ENCODE data around the gene OVOL3.

Gene OVOL3

GRCh38 chr19:36093146-36093662, 17.7 kb upstream of the OVOL3 start:
- H2BK15ac ChIP-seq (ENCODE audit: low read depth, poor library complexity, severe bottlenecking) = no peak overlapping the region
- H3K36me3 ChIP-seq (ENCODE audit: control insufficient read depth in 1 of 2, insufficient read depth in 2 of 2, low read depth in 1 of 2, low read length in 2 of 2) = peaks cover 0 to 36% of the 10 kb centered on the region in 2 experiments
- no peak overlapping the region for H3K4me3 ChIP-seq (ENCODE audit: insufficient read depth in 1 of 2, low read depth in 1 of 2, low read length in 2 of 2)
- H3K27ac ChIP-seq (ENCODE audit: low read length, poor library complexity, severe bottlenecking) = no peak overlapping the region
- H3K4me1 ChIP-seq (ENCODE audit: control insufficient read depth, insufficient read depth, low read depth, low read length) = no peaks in the 10 kb centered on the region
- H4K8ac ChIP-seq (ENCODE audit: low read length) = no peak overlapping the region
- H4K91ac ChIP-seq (ENCODE audit: low read length) = no peak overlapping the region
- H2AK5ac ChIP-seq (ENCODE audit: low read length, severe bottlenecking) = no peak overlapping the region
- H3K23ac ChIP-seq (ENCODE audit: low read length in 2 of 2) = no peak overlapping the region
- no peak overlapping the region for H3K4me2 ChIP-seq (ENCODE audit: low read length, poor library complexity, severe bottlenecking)
- no peaks in the 10 kb centered on the region for H3K79me1 ChIP-seq (replicated peaks; ENCODE audit: low read length, poor library complexity, severe bottlenecking)
- no peak overlapping the region for H2BK120ac ChIP-seq (ENCODE audit: low read depth, low read length)
- DNase-seq = no peak
- H3K14ac ChIP-seq (ENCODE audit: low read length in 2 of 2) = no peak overlapping the region
- no peak overlapping the region for H2AFZ ChIP-seq (ENCODE audit: low read depth, low read length)
- H3K4ac ChIP-seq (ENCODE audit: low read depth in 1 of 2, low read length in 2 of 2) = no peak overlapping the region
- H3K9ac ChIP-seq (ENCODE audit: low read length) = no peak overlapping the region
- 98% methylated on average over 3 of the region's 5 CpGs for WGBS
- H3K9me3 ChIP-seq (ENCODE audit: control insufficient read depth, low read length) = no peaks in the 10 kb centered on the region
- H3K27me3 ChIP-seq (ENCODE audit: control insufficient read depth in 1 of 2, insufficient read depth in 1 of 2, low read length in 2 of 2) = no peaks in the 10 kb centered on the region
- H3K18ac ChIP-seq (ENCODE audit: low read depth in 1 of 2, low read length in 2 of 2) = no peak overlapping the region
- H2BK5ac ChIP-seq (ENCODE audit: low read depth, low read length, poor library complexity, severe bottlenecking) = no peak overlapping the region
- H2BK12ac ChIP-seq (ENCODE audit: low read length in 2 of 2) = no peak overlapping the region

GRCh38 chr19:36093687-36094086, 17.3 kb upstream of the OVOL3 start:
- Histone ChIP-seq H3K27ac (ENCODE audit: low read length, poor library complexity, severe bottlenecking) (no peak overlapping the region), H4K8ac (ENCODE audit: low read length) (no peak overlapping the region), H3K4me1 (ENCODE audit: control insufficient read depth, insufficient read depth, low read depth, low read length) (no peaks in the 10 kb centered on the region), H3K14ac (ENCODE audit: low read length in 2 of 2) (no peak overlapping the region), H2BK12ac (ENCODE audit: low read length in 2 of 2) (no peak overlapping the region), H3K9me3 (ENCODE audit: control insufficient read depth, low read length) (no peaks in the 10 kb centered on the region), H3K4me2 (ENCODE audit: low read length, poor library complexity, severe bottlenecking) (no peak overlapping the region), H3K36me3 (ENCODE audit: control insufficient read depth in 1 of 2, insufficient read depth in 2 of 2, low read depth in 1 of 2, low read length in 2 of 2) (peaks cover 0 to 31% of the 10 kb centered on the region in 2 experiments), H2AFZ (ENCODE audit: low read depth, low read length) (no peak overlapping the region), H3K18ac (ENCODE audit: low read depth in 1 of 2, low read length in 2 of 2) (no peak overlapping the region), H3K4ac (ENCODE audit: low read depth in 1 of 2, low read length in 2 of 2) (no peak overlapping the region), H2AK5ac (ENCODE audit: low read length, severe bottlenecking) (no peak overlapping the region), H2BK5ac (ENCODE audit: low read depth, low read length, poor library complexity, severe bottlenecking) (no peak overlapping the region), H3K27me3 (ENCODE audit: control insufficient read depth in 1 of 2, insufficient read depth in 1 of 2, low read length in 2 of 2) (no peaks in the 10 kb centered on the region), H3K23ac (ENCODE audit: low read length in 2 of 2) (no peak overlapping the region), H3K9ac (ENCODE audit: low read length) (no peak overlapping the region), H3K4me3 (ENCODE audit: insufficient read depth in 1 of 2, low read depth in 1 of 2, low read length in 2 of 2) (no peak overlapping the region), H2BK15ac (ENCODE audit: low read depth, poor library complexity, severe bottlenecking) (no peak overlapping the region), H4K91ac (ENCODE audit: low read length) (no peak overlapping the region), H3K79me1 (replicated peaks; ENCODE audit: low read length, poor library complexity, severe bottlenecking) (no peaks in the 10 kb centered on the region), H2BK120ac (ENCODE audit: low read depth, low read length) (no peak overlapping the region)
- no peak for DNase-seq
- 84% methylated on average over 5 of the region's 6 CpGs for WGBS

GRCh38 chr19:36097036-36097435, 13.9 kb upstream of the OVOL3 start:
- Histone ChIP-seq H3K27me3 (ENCODE audit: control insufficient read depth in 1 of 2, insufficient read depth in 1 of 2, low read length in 2 of 2) (no peaks in the 10 kb centered on the region), H2AK5ac (ENCODE audit: low read length, severe bottlenecking) (no peak overlapping the region), H3K4ac (ENCODE audit: low read depth in 1 of 2, low read length in 2 of 2) (no peak overlapping the region), H2BK12ac (ENCODE audit: low read length in 2 of 2) (no peak overlapping the region), H4K8ac (ENCODE audit: low read length) (no peak overlapping the region), H3K4me1 (ENCODE audit: control insufficient read depth, insufficient read depth, low read depth, low read length) (peaks cover 2% of the 10 kb centered on the region), H3K27ac (ENCODE audit: low read length, poor library complexity, severe bottlenecking) (no peak overlapping the region), H3K18ac (ENCODE audit: low read depth in 1 of 2, low read length in 2 of 2) (no peak overlapping the region), H3K9me3 (ENCODE audit: control insufficient read depth, low read length) (no peaks in the 10 kb centered on the region), H3K14ac (ENCODE audit: low read length in 2 of 2) (no peak overlapping the region), H3K79me1 (replicated peaks; ENCODE audit: low read length, poor library complexity, severe bottlenecking) (no peaks in the 10 kb centered on the region), H3K36me3 (ENCODE audit: control insufficient read depth in 1 of 2, insufficient read depth in 2 of 2, low read depth in 1 of 2, low read length in 2 of 2) (peaks cover 0 to 31% of the 10 kb centered on the region in 2 experiments), H2AFZ (ENCODE audit: low read depth, low read length) (no peak overlapping the region), H2BK15ac (ENCODE audit: low read depth, poor library complexity, severe bottlenecking) (no peak overlapping the region), H3K23ac (ENCODE audit: low read length in 2 of 2) (no peak overlapping the region), H3K9ac (ENCODE audit: low read length) (no peak overlapping the region), H2BK5ac (ENCODE audit: low read depth, low read length, poor library complexity, severe bottlenecking) (no peak overlapping the region), H3K4me2 (ENCODE audit: low read length, poor library complexity, severe bottlenecking) (no peak overlapping the region), H2BK120ac (ENCODE audit: low read depth, low read length) (no peak overlapping the region), H4K91ac (ENCODE audit: low read length) (no peak overlapping the region), H3K4me3 (ENCODE audit: insufficient read depth in 1 of 2, low read depth in 1 of 2, low read length in 2 of 2) (no peak overlapping the region)
- DNase-seq = no peak
- WGBS = 100% methylated on average over 6 of the region's 6 CpGs

DNA sequence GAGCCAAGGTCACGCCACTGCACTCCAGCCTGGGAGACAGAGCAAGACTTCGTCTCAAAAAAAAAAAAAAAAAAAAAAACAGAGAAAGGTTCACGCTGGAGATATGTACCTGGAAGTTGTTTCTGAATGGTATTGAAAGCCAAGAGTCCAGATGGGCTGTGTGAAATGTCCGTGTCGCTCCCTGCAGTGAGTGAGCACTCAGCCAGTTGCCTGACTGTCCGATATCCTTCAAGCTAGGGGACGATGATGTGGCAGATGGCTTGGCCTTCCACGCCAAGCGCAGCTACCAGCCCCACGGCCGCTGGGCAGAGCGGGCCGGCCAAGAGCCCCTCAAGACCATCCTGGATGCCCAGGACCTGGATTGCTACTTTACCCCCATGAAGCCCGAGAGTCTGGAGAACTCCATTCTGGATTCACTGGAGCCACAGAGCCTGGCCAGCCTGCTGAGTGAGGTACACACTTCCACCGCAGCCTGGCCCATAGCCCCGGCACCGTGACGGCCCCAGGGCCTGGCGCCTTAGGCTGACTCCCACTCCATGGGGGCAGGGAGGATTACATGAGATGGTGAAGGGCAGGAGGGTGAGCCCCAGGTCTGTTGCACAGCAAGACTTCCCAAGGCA, 11.7 kb upstream of the OVOL3 start:
- no peak overlapping the region for H4K91ac ChIP-seq (ENCODE audit: low read length)
- no peak overlapping the region for H3K18ac ChIP-seq (ENCODE audit: low read depth in 1 of 2, low read length in 2 of 2)
- no peaks in the 10 kb centered on the region for H3K9me3 ChIP-seq (ENCODE audit: control insufficient read depth, low read length)
- 95% methylated on average over 19 of the region's 19 CpGs for WGBS
- no peak overlapping the region for H4K8ac ChIP-seq (ENCODE audit: low read length)
- H2AK5ac ChIP-seq (ENCODE audit: low read length, severe bottlenecking) = no peak overlapping the region
- H3K36me3 ChIP-seq (ENCODE audit: control insufficient read depth in 1 of 2, insufficient read depth in 2 of 2, low read depth in 1 of 2, low read length in 2 of 2) = peaks cover 0 to 36% of the 10 kb centered on the region in 2 experiments
- no peak overlapping the region for H3K4ac ChIP-seq (ENCODE audit: low read depth in 1 of 2, low read length in 2 of 2)
- H3K27me3 ChIP-seq (ENCODE audit: control insufficient read depth in 1 of 2, insufficient read depth in 1 of 2, low read length in 2 of 2) = no peaks in the 10 kb centered on the region
- H3K27ac ChIP-seq (ENCODE audit: low read length, poor library complexity, severe bottlenecking) = no peak overlapping the region
- H3K14ac ChIP-seq (ENCODE audit: low read length in 2 of 2) = no peak overlapping the region
- no peak overlapping the region for H3K9ac ChIP-seq (ENCODE audit: low read length)
- no peak overlapping the region for H2BK120ac ChIP-seq (ENCODE audit: low read depth, low read length)
- no peak for DNase-seq
- H3K4me2 ChIP-seq (ENCODE audit: low read length, poor library complexity, severe bottlenecking) = no peak overlapping the region
- no peak overlapping the region for H2BK5ac ChIP-seq (ENCODE audit: low read depth, low read length, poor library complexity, severe bottlenecking)
- no peak overlapping the region for H2AFZ ChIP-seq (ENCODE audit: low read depth, low read length)
- peaks cover 5% of the 10 kb centered on the region for H3K4me1 ChIP-seq (ENCODE audit: control insufficient read depth, insufficient read depth, low read depth, low read length)
- H3K79me1 ChIP-seq (replicated peaks; ENCODE audit: low read length, poor library complexity, severe bottlenecking) = no peaks in the 10 kb centered on the region
- no peak overlapping the region for H3K4me3 ChIP-seq (ENCODE audit: insufficient read depth in 1 of 2, low read depth in 1 of 2, low read length in 2 of 2)
- H2BK12ac ChIP-seq (ENCODE audit: low read length in 2 of 2) = no peak overlapping the region
- no peak overlapping the region for H2BK15ac ChIP-seq (ENCODE audit: low read depth, poor library complexity, severe bottlenecking)
- no peak overlapping the region for H3K23ac ChIP-seq (ENCODE audit: low read length in 2 of 2)

Data from mesenchymal stem cell (in vitro differentiated cells and primary cell).